Embryonic facial prominence (tissue), 1 donor: Measurements from ENCODE around the gene MMD.
"Not testable (repeated sequence)": the region's sequence is repeated elsewhere in the genome, so short reads cannot be mapped to it uniquely, and the experiment has no call there.

Experiments used
- DNase-seq: peaks from one replicate; pipeline ENCODE4 v3.0.0-alpha.2; 2016; ENCODE audit errors: extremely low spot score

MMD gene

DNA sequence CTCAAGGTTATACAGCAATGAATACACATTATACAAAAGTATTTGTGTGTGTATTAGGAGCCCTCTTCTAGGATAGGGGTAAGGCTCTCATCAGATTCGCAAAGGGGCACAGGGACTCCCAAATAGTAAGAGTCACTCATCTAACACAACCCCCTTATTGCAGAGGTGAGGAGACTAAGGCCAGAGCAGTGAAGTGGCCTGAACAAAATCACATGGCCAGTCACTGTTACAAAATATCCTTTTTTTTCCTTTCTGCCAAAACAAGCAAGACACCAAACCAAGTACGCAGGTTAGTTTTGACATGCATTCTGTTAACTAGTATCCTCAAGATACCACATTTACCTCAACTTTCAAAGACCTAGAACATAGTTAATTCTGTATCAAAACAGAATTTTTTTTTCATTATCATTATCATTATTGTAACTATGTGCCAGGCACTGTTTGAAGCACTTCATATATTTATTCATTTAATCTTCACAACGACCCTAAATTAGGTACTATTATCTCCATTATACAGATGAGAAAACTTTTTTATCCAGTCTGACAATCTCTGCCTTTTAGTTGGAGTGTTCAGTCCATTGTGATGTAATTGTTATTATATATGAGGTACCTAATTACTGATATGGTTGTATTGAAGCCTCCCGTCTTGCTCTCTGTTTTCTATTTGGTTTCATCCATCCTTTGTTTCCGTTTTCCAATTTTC is 25.7 kb downstream of the MMD start:
- DNase-seq: no peak

DNA sequence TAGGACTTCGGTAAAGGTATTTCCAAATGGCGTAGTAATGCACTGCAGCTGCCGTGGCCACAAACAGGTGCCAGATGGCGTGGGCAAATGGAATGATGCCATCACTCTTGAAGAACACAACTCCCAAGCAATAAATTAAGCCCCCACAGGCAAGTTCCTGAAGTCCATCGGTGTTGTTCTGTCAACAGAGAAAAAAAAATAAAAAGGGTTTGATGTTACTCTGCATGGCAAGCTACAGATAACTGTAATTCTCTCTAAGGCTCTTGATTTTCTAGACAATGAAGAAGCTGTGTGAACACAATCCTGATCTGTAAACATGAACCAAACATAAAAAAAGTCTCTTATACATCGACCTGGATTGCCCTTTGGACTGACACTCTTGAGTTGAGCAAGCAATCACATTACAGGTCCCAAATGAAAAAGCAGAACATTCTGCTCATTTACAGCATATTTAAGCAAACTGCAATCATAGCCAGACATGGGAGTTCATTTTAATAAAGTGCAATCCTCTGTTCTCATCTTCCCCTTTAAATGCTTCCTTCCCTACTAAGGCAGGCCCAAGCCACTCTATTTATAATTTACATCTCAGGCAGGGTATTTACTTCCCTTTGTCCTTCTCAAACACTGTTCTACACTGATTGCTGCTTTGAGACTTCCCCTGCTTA is 27.1 kb downstream of the MMD start:
- DNase-seq: no peak

DNA sequence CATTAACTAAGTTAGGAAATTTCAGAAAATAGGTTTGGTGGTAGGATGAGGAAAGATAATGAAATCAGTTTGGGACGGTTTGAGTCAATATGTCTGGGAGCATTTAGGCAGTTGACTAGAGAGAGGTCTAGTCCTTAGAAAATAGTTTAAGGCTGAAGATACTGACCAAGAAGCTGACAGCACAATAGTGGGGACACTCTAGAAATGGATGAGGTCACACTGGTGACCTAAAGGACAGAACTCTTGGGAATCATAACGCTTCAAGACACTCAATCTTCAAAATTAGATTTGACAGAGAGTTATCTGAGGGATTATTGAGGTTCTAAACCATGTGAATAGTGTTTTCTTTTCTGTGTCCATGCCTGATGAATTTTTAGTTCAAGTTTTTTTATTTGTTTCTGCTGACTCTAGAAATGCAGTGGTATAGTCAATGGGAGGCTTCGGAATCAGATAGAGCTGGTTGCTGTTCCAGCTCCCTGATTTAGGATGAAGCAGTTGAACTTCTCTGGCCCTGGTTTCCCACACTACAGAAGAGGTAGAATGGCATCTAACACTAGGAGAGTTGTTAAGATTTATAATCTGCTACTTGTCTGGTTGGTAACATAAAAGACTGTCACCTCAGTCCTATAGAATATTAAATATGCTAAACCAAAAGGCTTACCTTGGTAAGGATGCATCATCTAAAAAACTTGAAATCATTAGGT is 29.7 kb downstream of the MMD start:
- DNase-seq: no peak

DNA sequence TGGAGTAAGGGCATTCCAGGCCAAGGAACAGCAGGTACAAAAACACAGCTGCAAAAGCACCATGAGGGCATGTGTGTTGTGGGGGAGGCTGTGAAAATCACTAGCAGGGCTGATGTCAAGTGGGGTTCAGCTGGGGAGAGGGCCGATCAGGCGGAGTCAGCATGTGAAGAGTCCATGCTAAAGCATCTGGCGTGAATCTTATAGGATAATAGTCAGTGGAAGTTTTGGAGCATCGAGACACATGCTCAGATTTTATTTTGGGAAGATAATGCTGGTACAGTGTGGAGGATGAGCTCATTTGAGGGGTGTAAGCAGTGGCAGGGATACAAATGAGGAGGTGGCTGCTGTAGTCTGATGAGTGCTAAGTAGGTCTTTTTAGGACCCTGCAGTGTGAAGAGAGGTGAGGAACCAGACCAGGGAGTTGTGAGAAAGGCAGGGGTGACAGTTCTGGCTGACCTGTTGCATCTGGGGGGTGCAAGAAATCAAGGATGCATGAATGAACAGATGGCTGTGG is 30.3 kb downstream of the MMD start:
- DNase-seq: no peak

DNA sequence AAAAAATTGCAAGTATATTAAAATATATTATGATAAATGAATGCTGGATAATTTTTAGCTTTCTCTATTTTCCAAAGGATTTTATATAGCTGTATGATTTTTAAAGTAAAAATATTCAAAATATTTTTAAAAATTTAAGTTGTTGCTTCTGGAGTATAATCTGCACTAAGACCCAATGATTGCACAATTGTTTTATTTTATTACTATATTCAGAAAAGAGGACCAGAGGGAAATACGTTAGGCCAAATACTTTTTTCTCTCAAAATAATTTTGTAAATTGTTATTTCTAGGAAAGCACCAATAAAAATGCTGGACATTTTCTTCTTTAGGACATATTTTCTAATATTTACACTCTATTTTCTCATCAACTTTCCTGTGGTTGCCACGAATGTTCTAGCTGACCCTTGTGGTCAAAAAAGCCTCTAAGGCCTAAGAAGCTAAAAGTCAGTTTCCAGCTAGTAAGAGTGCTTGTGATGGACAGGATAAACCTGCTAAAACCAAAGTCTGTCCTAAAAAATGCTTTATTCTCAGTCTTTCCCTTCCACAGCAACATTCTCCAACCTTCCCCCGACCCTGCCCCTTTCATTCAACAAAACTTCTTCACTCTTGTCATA is 31.2 kb downstream of the MMD start:
- DNase-seq: no peak

DNA sequence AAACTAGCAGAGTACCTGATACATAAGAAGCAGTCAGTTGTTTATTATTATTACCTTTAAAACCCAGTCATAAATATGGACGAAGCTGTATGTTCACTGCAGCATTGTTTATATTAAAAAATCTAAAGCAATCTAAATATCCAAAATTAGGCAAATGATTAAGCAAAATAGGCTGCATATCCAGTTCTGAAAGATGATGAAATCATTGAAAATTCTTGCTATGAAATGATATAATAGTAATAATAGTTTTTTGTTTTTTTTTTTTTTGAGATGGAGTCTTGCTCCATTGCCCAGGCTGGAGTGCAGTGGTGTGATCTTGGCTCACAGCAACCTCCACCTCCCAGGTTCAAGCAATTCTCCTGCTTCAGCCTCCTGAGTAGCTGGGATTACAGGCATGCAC is 31.9 kb downstream of the MMD start:
- DNase-seq: not testable (repeated sequence)

DNA sequence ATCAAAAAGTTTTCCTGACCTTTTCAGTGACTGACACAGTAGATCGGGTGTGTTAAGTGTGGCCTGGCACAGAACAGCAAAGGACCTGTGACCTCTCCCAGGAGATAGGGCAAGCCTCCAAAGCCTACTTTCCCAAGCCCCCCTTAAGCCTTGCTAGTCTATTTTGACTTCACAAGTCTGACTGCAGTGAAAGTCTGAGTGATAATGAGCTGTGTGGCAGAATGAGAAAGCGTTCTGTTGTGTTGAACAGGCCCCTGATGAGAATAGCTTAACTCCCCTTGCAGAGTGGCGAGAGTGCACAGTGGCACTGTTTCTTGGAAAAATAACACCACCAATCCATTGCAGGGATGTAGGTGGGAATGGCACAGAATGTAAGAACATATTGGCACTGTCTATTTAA is 32.8 kb downstream of the MMD start:
- no peak for DNase-seq

DNA sequence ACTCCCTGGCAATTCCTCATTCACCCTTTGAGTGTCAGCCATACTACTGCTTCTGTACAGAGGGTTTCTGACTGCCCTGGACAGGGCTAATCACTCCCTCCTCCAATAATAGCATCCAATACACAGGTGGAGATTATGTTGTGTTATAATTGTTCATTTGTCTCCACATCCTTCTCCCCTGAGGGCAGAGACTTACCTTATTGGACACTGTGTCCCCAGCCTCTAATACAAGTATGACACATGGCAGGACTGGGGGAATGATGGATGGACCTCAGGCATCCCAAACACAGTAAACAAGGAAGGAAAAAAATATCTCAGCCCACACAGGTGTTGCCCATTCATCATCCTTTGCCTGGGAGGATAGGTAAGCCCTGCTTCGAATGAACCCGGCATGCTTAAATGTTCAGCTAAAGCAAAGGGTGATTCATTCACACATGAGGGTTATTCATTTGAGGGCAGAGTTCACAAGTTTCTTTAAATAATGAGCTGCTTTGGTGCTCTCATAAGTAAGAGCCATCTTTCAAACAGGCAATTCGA is 34.8 kb downstream of the MMD start:
- DNase-seq: no peak

DNA sequence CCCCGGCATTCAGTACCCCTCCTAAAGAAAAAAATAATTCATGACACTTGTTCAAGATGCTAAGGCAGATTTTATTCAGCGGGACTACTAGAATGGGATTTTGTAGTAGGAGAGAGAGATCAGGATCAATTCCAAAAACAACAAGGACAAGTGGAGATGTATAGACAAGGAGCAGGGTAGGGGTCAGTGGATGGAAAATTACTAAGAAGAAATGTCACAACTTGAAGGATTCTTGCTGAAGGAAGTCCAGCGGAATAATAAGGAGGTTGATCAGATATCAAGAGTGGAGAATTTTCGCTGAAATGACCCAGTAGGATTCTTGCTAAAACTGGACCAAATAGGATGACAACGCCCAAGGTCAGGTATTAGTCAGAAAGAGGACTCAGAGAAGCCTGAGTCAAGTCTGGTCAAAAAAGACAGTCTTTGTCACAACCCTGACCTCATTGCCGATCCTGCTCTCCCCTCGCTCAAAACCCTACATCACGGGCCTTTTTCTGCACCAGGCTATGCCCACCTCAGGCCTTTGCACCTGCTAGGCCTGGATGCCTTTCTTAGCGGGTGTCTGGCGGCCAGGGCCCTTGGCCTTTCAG is 36.9 kb downstream of the MMD start:
- no peak for DNase-seq

DNA sequence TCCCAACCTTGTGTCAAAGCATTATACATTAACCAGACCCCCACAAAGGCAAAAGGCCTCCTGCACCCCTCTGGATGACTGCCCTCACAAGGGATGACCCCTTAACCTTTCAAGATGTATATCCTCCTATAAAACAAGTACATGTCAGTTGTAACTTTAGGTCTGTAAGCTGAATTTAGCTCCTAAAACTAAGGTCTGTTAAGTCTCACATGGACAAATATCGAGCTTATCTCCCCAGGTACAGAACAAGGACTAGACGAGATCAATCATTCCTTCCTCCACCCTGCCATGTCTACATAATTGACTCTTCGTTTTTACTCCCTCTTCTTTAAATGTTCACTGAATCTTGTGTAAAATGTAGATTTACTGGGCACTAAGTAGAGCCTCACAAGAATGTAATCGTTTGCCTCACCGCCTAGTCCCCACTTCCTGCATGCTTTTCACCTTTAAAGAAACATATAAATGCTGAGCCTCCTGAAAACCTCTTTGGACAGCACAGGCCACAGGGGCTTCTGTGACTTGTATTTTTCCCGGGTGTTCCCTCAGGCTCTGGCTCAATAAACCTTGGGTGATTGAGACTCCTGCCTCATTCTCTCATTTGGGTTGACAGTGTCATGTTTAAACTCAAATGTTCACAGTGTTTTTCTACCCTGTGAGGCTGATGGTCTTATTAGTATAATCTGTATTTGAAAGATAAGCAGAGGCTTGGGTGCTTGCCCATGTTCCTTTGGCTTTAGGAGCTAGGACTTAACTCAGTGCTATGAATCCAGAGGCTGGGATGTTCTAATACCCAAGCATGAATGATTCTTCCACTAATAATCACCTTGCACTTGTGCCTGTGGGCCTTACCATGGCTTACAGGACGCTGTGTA is 37.6 kb downstream of the MMD start:
- no peak for DNase-seq

DNA sequence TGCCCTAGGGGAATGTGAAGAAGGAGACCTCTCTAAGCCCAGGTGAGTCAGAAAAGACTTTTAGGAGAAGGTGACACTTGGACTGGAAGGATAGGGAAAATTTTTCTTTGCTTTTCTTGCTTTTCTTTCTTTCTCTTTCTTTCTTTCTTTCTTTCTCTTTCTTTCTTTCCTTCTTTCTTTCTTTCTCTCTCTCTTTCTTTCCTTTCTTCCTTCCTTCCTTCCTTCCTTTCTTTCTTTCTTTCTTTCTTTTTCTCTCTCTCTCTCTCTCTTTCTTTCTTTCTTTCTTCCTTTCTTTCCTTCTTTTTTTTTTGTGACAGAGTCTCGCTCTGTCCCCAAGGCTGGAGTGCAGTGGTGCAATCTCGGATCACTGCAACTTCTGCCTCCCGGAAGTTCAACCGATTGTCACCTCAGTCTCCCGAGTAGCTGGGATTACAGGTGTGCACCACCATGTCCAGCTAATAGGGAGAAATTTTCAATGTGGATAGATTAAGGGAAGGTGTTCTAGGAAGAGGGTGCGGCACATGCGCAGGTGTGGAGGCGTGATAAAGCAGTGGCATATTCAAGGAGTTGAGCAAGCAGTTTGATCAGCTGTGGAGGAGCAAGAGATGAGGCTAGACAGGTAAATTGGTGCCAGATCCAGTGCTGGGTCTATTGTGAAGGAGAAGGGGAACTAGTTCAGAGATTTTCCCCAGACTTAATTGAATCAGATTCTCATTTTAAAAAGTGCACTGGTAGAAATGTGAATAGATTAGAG is 40.4 kb downstream of the MMD start:
- DNase-seq: no peak

DNA sequence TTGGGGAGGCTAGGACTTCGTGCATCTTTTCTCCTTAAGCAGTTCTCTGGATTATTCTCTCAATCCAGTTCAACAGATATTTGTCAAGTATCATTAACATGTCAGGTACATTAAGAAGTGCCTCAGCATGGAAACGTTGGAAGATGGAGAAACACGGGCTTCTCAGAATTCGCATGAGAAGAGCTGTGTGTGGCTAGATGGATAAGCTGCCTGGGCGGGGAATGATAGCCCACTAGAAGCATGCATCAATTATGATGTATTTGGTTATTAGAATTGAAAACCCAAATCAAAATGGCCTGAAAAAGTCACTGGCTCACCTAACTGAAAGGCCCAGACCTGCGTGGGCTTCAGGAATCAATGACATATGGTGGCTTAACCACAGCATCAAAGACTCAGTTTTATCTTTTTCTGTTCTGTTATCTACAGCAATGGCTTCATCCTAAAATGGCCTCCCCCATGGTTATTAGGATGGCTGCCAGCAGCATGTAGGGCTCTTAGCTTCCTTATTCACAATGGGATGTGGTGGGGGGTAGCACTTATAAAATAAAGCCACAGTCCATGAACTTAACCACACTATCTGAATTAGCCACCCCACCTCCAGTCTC is 43.9 kb downstream of the MMD start:
- DNase-seq: no peak

DNA sequence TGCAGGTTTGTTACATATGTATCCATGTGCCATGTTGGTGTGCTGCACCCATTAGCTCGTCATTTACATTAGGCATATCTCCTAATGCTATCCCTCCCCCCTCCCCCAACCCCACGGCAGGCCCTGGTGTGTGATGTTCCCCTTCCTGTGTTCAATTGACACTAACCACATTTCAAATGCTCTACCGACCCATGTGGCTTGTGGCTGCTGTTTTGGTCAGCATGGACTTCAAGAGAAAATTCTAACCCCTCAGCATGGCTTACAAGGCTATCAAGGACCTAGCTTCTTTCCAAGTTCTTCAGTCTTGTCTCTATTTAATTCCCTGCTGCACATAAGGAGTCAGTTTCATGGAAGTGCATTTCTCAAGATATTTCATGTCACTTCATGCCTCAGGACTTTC is 52.9 kb downstream of the MMD start:
- no peak for DNase-seq

DNA sequence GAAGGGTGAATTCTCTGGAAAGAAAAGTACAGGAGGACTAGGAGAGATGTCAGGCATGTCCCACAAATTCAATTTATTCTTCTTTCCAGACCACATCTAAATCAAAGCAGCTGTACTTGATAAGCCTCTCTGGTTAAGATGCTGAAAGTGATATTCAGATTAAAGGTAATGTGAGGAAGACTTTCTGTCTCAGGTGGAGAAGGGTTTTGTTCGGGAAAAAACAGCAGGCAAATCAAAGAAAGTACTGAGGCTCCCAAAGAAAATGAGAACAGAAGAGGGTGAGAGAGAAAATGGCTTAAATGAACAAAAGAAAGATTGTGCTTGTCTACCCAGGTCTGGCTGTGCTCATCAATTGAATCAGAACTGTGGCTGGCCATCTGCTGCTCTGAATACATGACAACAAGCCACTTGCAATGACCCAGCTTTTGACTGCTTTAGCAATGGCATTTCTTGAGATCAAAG is 55.6 kb downstream of the MMD start:
- DNase-seq: no peak

DNA sequence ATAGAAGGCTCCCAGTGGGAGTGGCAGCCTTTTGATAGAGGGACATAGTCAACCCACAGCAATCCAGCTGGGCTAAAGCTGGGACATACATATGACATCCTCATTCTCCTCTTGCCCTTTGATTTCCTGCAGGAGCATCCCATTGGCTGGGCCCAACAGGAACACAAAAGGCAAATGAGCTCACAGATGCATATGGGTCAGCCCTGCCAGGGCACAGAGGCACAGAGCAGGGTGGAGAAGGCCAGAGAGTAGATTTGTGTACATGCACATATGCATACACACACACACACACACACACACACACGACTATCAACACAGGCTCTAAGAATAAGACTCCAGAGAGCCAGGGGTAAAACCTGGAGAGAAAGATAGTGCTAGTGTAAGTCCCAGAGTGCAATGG is 58.6 kb downstream of the MMD start:
- DNase-seq: no peak

DNA sequence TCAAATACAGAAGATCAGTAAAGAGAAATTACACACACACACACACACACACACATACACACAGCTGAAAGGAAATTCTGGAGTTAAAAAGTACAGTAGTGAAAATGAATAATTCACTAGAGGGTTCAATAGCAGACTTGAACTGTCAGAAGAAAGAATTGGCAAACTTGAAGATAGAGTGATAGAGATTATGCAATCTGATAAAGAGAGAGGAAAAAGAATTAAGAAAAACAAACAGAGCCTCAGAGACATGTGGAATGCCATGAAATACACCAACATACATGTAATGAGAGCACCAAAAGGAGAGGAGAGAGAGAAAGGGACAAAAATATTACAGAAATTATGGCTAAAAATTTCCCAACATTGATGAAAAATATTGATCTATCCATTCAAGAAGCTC is 60.7 kb downstream of the MMD start:
- no peak for DNase-seq

DNA sequence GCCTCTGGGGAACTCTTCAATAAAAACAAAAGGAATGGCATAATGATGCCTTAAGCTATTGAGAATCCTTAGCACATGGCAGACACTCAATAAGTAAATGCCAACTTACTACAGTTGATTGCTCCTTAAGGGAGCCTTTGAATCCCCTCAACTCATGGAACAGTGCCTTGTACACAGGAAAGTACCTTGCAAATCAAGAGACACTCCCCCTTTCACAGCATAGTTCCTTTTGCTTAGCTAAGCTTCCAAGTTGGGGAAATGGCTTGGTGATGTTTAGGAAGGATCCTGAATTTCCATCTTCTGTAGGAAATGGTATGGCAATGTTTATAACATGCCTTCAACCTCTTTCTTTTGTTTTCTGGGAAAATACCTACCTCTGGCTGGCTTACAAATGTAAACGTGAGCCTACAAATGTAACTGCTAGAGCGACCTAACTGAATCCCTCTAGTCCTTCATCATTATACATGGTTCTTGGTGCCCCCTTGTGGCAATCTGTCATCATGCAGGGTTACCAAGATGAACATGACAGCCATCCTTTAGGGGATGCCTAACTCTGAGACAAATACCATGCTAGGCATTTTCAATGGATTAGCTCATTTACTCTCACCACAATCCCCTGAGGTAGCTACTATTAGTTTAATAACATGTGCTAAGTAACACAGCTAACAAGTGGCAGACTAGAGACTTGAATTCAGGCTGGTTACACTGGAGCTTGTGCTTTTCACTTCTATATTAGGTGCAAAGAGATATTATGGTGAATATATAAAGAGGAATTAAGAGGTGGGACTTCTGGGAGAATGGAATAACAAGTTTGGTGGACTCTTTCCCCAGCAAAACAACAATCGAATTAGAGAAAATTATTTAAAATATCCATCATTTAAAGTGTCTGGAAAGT is 65.0 kb downstream of the MMD start:
- no peak for DNase-seq

DNA sequence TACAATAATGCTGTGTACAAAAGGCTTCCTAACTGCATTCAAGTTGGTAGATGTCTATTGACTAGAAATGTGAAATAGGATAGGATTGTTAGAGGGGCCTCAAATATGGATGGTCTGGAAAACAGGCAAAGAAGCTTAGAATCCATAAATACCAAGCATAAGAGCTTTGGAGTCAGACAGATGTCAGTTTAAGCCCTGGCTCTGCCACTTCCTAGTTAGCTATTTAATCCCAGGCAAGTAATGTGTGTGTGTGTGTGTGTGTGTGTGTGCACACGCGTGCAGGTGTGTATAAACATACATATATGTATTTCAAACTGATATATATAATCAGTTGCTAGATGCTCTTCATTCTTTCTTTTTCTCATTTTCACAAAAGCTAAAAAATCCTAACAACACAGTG is 66.7 kb downstream of the MMD start:
- no peak for DNase-seq

DNA sequence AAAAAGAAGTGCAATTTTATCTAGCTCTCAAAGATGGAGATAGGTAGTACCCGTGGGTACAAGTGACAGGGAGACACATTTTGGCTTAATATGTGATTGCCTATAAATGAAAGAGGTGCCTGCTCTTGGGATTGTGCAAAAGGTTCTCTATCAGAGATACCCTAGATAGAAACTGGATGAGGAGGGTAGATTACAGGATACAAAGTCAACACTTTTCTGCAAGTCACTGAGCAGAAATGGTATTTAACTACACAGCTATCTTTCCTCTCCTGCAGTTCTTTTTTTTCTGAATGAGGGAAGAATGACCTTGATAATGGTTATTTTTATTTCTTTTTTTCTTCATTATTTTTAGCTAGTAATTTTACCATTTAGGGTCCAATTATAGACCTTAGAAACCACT is 67.6 kb downstream of the MMD start:
- DNase-seq: no peak
